DMS114 treated with DMSO at 0.1 percent for 48 hours (cell line): ENCODE data around the gene CCDC134.

Experiments used
- DNase-seq: peaks from one replicate; lab custom pipeline; 2025; ENCODE audit not compliant: unreplicated experiment; lab: John Stamatoyannopoulos, UW

Gene CCDC134

DNA sequence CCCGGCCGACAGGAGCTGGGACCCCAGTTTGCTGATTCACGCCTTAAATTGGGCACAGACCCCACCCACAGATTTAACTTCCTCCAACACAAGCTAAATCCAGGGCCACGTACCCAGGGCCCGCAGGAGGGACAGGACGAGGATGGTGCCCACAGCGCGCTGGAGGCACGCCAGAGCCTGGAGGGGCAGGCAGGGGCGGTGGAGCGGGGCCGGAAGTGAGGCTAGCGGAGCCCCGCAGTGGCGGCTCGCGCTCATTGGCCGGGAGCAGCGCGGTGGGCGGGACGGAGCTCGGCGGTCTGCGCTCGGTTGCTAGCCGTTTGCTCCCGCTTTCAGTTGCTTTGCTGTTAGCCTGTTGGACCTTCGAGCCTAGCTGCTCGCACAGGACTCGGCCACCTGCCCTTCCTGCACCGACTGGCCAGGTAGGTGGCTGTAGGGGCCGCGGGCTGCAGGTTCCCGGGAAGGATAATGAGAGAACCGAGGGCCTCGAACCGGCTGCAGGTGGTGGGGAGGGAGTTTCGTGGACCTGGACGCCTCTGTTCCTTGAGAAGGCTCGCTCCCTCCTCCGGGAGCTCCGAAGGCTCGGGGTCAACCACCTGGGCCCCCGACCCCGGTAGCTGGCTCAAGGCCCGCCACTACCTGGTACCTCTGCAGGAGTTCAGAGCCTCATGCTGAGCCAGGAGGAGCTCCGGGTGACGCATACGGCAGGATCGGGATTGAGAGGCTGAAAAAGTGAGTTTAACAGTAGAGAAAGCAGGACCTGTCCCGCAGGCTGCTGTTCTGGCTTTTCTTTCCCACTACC is at the start of gene CCDC134:
TSS of gene CCDC134 (plus strand) at position 332 of the 799 bp plus-strand sequence. CDS start 8,212 bp downstream, outside the sequence.
- DNase-seq = peak; percentile 79

DNA sequence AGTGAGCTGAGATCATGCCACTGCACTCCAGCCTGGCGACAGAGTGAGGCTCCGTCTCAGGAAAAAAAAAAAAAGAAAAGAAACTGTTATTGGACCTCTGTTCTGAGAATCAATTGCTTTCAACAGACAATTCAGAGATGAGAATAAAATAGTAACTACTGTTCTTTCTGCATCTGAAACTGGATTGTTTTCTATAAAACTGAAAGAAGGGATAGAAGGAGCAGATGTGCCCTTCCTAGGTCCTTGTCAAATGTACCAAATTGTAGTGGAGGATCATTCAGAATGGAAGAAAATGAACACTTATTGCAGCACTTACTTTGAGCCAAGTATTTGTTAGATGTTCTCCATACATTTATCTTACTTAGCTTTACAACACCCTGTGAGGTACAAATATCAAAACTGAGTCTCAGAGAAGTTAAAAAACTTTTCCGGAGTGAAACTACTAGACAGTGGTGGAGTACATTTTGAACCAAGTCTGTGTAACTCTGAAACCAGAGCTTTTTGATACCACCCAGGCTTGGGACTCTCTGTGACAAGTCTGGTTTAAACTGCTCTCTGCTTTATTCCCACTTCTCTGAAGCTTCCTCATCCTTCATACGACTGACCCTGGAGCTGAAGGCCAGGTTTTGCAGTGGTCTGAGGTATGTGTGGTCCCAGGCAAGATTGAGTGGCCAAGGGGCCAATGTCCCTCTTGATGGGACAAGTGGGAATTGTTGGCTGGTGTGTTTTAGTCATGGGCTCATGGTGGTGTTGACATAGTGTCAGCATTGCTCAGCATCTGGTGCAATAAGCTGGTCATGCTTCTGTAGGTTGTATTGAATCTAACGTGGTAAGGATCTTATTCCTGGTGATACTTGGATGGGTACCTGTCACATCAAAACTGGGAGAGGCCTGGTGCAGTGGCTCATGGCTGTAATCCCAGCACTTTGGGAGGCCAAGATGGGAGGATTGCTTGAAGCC is 48.2 kb upstream of the CCDC134 start:
- DNase-seq = no peak

DNA sequence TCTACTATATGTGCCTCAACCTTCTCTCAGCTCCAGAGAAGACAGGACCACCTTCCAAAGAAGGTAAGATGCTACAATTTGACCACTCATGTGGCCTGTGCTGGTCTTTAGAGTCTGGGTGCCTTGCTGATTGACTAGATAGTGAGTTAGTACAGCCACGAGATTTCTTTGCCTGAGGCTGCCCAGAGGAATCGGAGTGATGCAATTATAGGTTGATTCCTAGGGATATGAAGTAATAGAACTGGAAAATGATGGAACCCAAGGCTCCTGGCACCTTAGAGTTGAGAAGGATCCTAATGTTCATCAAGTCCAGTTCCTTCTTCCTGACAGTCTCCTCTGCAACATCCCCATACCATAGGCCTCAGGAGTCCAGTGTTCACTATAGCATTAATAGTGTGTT is 46.5 kb upstream of the CCDC134 start:
- DNase-seq = no peak

DNA sequence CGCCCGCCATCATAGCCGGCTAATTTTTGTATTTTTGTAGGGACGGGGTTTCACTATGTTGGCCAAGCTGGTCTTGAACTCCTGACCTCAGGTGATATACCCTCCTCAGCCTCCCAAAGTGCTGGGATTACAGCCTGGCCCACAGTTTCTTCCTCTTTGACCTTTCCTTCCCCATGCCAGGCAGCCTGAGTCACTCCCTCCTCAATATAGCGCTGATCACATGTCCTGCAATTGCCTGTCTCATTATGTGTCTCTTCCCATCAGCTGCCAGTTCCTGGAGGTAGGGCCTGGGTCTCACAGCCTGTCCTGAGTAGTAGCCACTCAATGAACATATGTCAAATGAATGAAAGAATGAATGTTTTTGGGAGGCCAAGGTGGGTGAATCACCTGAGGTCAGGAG is 43.0 kb upstream of the CCDC134 start:
- no peak for DNase-seq

DNA sequence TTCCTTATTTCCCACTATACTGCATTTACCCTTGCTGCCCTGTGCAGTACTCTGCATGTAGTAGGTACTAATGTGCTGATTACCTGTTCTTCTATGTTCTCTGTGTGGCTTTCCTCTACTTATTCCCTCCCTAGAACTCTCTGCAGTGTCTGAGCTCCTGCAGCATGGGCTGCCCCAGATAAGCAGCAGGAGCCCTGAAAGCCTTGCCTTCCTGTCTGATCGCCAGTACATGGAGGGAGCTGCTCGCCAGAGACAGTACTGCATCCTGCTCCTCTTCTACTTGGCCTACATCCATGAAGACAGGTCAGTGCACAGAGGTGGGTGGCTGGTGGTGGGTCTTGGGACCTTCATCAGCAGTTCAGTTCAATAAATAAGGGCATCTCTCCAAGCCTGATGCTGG is 42.2 kb upstream of the CCDC134 start:
- no peak for DNase-seq

DNA sequence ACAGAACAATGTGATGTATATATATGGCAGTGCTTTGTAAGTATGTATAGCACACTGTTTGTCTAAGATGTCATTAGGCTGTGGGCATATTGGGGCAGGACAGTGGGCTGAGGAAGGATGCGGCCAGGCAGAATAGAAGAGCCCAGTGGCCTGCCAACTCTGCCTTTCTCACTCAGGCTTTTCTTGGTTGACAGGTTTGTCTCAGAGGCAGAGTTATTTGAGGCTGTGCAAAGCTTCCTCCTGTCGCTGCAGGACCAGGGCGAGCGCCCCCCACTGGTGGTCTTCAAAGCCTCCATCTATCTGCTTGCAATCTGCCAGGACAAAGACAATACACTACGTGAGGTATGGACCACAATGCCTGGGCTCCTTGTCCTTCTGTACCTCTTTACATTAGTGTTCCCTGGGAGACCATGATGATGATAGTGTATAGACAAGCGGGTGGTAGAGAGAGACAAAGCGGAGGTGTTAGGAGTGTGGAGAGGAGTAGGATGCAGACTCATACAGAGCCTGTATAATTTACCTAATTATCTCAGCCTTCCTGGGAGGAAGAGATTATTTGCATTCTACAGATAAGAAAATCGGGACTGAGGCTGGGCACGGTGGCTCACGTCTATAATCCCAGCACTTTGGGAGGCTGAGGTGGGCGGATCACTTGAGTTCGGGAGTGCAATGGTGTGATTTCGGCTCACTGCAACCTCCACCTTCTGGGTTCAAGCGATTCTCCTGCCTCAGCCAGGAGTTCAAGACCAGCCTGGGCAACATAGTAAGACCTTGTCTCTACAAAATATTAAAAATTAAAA is 37.3 kb upstream of the CCDC134 start:
- no peak for DNase-seq

DNA sequence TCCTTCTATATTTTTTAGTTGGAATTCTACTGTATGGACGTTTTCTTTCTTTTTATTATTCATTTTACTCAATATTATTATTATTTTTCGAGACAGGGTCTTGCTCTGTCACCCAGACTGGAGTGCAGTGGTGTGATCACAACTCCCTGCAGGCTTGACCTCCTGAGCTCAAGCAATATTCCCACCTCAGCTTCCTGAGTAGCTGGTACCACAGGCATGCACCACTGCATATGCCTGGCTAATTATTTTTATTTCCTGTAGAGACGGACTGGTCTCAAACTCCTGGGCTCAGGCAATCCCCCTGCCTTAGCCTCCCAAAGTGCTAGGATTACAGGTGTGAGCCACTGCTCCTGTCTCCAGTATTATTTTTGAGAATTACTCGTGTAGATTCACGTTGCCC is 34.0 kb upstream of the CCDC134 start:
- DNase-seq = no peak

DNA sequence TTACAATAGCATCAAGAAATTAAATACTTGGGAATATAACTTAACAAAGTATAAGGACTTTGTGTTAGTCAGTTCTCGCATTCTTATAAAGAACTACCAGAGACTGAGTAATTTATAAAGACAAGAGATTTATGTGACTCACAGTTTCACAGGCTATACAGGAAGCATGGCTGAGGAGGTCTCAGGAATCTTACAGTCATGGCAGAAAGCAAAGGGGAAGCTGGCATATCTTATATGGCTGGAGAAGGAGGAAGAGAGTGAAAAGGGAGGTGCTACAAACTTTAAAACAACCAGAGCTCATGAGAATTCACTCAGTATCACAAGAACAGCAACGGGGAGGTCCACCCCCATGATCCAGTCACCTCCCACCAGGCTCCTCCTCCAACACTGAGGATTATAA is 32.0 kb upstream of the CCDC134 start:
- DNase-seq = no peak

DNA sequence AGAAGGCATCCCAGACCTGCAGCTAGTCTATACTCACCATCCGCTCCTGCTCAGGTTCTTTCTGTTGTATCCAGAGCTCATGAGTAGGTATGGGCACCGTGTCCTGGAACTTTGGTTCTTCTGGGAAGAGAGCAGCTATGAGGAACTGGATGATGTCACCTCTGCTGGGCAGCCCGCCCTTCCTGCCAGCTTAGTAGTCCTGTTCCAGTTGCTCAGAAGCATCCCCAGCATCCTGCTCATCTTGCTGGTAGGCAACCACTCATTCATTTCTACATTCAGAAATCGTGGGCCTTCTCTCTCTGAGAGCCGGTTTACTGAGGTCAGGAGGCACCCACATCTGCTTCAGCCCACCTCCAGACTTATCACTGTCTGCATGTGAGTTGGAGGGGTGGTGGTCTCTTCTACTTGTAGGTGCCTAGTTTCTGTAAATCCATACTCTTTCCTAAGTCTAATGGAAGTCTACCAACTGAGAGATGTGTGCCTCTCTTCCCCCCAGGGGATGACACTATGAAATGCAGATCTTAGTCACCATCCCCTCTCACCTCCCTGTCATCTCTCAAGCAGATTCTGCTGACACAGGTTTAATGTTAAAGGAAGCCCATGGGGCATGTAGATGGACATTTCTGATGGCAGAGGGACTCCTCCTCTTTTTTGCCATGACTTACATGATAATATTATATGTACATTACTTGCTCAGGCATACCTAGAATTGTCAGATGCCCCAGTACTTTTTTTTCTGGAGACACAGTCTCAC is 29.6 kb upstream of the CCDC134 start:
- no peak for DNase-seq

DNA sequence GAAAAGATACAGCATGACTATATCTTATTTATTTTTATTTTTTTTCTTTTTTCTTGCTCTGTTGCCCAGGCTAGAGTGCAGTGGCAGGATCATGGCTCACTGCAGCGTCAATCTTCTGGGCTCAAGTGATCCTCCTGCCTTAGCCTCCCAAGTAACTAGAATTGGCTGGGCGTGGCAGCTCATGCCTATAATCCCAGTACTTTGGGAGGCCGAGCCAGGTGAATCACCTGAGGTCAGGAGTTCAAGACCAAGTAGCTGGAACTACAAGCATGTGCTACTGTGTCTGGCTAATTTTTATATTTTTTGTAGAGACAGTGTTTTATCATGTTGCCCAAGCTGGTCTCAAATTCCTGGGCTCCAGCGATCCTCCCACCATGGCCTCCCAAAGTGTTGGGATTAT is 28.3 kb upstream of the CCDC134 start:
- no peak for DNase-seq

DNA sequence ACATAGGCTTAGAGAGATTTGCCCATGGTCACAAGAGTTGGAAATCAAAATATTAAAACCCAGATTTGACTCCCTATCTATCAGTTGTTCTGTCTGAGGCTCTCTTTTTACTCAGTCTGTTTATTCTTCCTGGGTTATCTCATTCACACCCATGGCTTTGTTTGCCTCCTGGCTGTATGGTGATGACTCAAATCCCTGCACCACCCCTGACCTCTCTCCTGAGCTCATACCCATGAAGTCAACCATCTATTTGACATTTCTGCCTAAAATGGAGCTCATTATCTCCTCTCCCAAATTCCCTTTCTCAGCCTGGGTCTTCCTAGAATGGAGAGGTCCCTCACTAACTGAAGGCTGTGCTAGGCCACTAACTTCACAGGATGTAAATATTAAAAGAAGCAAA is 27.8 kb upstream of the CCDC134 start:
- no peak for DNase-seq

DNA sequence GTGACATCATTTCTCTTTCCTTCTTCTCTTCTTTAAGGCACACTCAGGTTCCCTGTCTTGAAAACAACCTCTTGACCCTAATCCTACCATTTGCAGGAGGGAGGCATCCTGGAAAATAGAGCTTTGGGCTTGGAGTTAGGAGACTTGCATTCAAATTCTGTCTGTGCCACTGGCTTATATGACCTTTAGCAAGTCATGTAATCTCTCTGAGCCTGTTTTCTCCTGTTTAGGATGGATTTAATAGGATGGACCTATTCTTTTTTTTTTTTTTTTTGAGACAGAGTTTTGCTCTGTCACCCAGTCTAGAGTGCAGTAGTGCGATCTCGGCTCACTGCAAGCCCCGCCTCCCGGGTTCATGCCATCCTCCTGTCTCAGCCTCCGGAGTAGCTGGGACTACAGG is 25.1 kb upstream of the CCDC134 start:
- no peak for DNase-seq

DNA sequence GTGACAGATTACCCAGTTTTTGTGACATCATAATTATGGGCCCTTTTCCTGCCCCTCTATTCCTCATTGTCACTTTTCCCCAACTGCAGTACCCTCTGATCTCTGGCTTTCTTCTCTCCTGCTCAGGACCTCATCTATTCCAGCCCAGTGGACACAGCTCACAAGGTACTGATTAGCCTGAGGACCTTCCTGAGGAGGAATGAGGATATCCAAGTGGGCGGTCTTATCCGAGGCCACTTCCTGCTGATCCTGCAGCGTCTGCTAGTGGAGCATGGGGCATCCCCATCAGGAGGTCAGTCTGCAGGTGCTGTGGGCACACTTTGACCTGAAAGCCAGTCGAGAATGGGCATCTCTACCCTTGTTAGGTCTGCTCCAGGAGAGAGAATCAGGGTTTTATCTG is 24.5 kb upstream of the CCDC134 start:
- no peak for DNase-seq

DNA sequence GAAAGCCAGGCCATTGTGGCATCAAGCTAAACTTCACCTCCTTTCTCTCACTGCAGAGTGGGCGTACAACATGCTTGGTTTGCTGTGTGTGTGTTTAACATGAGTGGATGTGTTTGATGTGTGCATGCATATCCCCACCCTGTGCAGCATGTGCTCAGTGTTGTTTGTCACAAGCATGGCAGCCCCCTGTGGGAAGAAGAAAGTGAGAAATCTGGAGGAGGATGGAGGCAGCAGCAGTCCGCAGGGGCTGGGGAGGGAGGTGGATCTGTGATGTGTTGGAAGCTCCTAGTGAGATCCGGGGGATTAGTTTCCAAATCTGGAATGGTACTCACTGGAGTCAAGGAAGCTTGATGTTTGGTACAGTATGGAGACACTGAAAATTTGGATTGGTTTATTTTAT is 24.1 kb upstream of the CCDC134 start:
- DNase-seq = no peak

DNA sequence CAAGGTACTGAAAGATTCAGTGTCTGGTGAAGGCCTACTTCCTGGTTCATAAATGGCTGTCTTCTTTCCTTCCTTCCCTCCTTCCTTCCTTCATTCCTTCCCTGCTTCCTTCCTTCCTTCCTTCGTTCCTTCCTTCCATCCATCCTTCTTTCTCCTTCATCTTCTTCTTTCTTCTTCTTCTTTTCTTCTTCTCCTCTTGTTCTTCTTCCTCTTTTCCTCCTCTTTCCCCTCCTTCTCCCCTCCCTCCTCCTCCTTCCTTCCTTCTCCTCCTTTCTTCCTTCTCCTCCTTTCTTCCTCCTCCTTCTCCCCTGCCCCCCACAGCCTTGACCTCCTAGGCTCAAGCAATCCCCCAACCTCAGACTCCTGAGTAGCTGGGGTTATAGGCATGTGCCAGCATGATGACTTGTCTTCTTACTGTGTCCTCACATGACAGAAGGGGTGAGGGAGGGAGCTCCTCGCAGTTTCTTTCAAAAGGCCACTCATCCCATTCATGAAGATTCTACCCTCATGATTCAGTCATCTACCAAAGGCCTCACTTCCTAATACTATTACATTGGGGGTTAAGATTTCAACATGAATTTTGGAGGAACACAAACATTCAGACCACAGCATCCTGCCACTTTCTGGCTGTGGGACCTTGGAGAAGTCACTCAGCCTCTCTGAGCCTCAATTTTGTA is 22.6 kb upstream of the CCDC134 start:
- DNase-seq = no peak

DNA sequence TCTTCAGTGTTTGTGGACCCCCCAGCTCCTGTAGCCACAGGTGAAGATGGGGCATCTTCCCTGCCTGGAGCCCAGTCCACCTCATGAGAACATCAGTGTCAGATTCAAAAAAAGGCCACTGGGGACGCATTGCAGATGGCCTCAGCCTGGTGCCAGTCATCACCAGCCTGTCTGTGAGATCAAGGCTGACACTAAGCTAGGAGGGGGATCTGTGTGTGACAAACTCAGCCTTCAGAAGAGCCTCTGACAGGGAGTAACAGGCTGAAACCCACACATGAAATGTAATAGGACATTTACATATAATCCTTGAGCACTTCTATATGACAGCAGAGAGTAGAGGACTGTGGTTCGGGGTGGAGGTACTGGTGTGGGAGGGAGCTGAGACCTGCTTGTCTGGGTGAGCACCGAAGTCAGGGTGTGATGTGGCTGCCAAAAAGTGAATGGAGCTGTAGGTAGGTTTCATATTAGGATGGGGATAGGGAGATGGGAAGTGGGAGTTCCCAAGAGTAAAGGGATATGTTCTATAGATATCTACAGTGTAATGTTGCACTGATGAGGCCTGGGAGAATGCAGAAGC is 20.5 kb upstream of the CCDC134 start:
- DNase-seq = no peak

DNA sequence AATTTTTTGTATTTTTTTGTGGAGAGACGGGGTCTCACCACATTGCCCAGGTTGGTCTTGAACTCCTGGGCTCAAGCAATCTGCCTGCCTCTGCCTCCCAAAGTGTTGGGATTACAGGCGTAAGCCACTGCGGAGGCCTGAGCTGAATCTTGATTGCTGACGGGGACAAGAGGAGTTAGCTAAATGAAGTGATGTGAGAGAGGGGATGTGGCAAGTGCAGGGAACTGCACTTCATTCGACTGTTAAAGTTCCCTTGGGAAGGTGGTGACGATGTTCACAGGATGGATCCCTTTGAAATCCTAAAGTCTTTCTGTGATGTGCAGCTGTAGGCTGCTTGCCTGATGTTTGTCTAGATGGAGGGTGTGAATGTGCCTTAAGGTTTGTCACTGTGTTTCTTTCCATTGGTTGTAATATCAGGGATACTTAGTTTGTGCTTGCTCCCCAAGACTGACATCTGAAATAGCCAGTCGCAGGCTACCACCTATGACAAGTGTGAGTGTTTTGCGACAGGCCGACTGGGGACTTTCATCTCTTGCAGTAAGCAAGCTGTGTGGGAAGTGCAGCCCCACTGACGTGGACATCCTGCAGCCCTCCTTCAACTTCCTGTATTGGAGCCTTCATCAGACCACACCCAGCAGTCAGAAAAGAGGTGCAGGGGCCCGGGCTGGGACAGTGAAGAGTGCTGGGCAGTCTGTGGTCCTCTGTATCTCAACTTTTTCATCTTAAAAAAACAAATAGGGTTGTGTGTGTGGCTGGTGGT is 19.6 kb upstream of the CCDC134 start:
- DNase-seq = no peak

DNA sequence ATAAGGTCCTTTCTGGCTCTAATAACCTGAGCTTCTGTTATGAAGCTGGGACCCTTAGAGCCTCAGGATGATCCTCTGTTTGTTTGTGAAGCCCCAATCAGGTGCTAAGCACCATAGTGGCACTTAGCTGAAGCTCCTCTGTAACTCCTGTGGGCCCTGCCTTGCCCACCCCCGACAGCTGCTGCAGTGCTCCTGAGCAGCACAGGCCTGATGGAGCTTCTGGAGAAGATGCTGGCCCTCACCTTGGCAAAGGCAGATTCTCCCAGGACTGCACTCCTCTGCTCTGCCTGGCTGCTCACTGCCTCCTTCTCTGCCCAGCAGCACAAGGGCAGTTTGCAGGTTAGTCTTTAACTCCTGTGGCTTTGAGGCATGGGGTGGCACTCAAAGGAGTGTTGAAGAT is 19.0 kb upstream of the CCDC134 start:
- no peak for DNase-seq

DNA sequence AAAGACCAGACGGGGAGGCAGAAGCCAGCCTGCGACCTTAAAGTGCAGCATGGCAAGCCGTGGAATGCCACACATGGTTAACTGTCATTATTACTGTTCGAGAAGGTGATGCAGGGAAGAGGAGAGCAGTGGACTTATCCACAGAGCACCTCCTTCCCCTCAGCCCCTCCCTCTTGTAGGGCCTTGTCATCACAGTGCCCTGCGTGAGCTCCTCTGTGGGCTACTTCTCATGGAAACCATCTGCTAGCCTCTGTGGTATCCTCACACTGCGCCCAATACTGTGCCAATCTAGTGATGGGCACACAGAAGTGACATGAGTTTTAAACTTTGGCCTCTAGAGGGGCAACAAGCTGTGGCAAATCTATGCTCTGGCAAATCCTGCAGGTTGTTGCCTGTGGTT is 18.2 kb upstream of the CCDC134 start:
- DNase-seq = no peak
